ENCODE results near the gene LRRC45.

LRRC45 gene

DNA sequence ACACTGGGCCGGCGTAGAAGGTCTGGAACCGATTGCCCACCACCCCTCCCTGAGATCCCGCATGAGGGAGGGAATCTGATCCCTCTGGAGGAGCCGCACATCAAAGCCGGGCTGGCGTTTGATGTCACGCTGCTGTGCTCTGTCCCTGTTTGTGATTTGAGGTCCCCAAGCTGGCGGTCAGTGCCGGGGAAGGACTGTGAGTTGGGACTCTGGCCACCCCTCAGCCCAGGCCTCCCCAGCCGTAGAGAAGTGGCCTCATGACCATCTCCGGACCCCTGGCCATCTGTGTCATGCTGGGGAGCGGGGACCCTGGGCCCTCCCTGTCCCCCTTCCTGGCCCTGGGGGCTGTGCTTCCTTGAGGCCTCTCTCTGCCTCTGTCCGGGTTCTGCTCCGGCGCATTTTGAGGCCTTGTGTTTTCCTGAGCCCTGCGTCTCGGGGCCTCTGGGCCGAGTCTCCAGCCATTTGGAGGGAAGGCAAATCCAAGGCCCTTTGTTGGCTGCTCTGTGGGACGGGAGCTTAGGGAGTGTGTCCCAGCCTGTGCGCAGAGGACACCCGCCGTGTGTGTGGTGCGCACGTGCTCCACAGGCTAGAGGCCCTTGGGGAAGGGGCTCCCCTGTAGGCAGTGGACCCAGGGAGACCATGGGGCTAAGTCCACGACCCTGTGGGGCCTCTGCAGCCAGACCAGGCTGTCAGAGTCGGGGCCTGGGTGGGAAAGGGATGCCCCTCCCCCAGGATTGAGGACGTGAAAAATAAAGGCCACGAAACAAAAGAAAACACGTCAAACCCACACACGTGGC lies 30.6 kb upstream of the LRRC45 start:
- in situ Hi-C loops (cut with MboI; ENCODE audit: low pct_unique_long_range_greater_than_20kb, low sequenced_read_pairs), result no loop called here

GRCh38 chr17:81993729-81994592 lies 29.1 kb upstream of the LRRC45 start:
- in situ Hi-C loops (cut with MboI; ENCODE audit: low pct_unique_long_range_greater_than_20kb, low sequenced_read_pairs), result no loop called here
- DNase-seq, result no peak

More for the DNA sequence above, 30.6 kb upstream of the LRRC45 start:
- DNase-seq, result no peak

DNA sequence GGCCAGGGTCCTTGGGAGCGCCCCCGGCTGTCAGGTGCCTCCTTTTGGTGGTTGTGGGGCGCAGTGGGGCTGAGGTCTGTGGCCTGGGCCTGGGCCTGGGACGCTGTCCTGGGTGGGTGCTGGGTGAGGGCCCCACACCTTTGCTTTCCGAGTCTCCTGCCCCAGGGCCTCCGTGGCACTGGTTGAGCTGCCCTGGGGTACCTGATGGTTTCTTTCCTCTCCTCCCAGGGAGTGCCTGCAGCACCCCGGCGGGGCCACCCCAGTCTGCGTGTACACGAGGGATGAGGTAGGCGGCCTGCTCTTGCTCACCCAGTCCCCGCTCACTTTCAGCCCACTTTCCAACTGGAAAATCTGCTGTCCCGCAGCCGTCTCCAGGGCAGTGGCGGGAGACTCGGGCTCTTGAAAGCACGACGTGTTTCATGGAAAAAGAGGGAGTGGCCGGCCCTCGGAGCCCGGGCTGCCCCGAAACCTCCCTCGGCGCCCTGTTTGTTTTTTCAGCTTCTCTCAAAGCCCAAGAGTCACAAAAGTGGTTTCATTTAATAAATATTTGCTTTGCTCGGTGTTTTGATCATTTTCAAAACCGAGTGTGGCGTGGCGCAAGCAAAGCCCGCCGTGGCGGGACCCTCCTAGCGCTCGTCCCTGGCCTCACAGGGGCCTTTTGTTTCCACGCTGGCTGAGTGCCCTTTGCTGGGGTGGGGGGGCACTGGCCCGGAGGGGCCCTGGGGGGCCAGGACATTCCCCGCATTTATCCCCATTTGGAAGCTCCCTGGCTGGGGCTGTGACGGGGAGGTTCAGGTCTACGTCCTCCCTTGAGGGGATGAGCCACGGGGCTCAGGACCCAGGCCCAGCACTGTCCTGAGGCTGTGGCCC lies 28.3 kb upstream of the LRRC45 start:
- DNase-seq, result no peak
- in situ Hi-C loops (cut with MboI; ENCODE audit: low pct_unique_long_range_greater_than_20kb, low sequenced_read_pairs), result no loop called here

DNA sequence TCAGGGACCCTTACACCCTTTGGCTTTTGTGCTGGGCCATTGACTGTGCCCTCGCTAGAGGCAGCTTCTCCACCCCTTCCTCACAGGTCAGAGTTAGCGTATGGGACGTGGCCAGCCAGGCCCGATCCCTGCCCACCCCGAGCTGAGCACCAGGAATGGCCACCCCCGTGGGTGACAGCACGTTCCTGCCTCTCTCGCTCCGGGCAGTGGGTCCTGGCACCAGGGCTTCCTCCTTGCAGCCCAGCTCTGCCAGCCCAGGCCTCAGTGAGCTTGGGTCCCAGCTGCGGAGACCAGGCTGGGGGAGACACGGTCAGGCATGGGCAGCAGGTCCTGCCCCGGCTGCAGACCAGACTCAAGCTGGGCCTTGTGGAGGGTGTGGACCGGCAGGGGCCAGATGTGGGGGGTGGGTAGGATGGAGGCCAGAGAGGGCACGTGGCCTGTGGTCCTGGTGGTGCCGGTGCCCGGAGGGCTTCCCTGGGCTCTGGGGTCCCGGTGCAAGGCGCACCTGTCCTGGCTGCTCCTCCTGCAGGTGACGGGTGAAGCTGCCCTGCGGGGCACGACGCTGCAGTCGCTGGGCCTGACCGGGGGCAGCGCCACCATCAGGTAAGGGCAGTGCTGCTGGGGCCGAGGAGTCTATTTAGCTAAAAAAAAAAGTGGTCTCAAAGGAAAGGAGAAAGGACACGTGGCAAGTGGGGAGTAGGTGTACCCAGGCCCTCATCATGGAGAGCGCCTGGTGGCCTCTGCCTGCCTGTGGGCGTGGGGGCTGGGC lies 27.5 kb upstream of the LRRC45 start:
- in situ Hi-C loops (cut with MboI; ENCODE audit: low pct_unique_long_range_greater_than_20kb, low sequenced_read_pairs), result no loop called here

DNA sequence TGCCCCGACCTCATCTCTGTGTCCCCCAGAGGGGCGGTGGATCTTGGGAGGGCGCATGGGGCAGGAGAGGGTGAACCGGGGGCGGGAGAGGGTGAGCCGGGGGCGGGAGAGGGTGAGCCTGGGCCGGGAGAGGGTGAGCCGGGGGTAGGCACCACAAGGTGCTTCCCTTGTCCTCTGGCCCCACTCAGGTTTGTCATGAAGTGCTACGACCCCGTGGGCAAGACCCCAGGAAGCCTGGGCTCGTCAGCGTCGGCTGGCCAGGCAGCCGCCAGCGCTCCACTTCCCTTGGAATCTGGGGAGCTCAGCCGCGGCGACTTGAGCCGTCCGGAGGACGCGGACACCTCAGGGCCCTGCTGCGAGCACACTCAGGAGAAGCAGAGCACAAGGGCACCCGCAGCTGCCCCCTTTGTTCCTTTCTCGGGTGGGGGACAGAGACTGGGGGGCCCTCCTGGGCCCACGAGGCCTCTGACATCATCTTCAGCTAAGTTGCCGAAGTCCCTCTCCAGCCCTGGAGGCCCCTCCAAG lies 26.8 kb upstream of the LRRC45 start:
- no peak for DNase-seq
- in situ Hi-C loops (cut with MboI; ENCODE audit: low pct_unique_long_range_greater_than_20kb, low sequenced_read_pairs), result no loop called here

More for the DNA sequence above, 27.5 kb upstream of the LRRC45 start:
- DNase-seq, result no peak

DNA sequence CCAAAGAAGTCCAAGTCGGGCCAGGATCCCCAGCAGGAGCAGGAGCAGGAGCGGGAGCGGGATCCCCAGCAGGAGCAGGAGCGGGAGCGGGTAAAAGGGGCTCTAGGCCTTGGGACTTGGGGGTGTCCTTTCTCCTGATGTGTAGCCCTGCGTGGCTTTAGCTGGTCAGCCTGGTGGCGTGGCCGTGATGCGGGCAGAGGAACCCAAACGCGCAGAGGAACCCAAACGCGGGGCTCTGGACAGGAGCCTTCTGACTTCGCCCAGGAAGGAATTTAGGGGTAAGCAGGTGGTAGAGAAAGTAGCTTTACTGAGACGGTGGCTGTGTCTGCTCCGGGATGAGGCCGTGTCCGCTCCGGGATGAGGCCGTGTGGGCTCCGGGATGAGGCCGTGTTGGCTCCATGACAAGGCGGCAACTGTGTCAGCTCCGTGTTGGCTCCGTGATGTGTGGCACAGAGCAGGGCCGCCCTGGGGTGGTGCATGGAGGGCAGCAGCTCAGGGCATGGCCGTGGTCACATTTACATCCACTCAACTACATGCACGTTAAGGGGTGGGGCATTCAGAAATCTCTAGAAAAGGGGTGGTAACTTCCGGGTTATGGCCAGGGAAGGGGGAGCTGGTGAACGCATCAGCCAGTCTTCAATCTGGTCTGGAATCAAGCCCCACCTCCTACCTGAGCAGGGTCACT lies 26.2 kb upstream of the LRRC45 start:
- in situ Hi-C loops (cut with MboI; ENCODE audit: low pct_unique_long_range_greater_than_20kb, low sequenced_read_pairs), result no loop called here
- DNase-seq, result no peak

- no peak for DNase-seq
- in situ Hi-C loops (cut with MboI; ENCODE audit: low pct_unique_long_range_greater_than_20kb, low sequenced_read_pairs), result no loop called here
Observed at GRCh38 chr17:81998212-81998611, 24.9 kb upstream of the LRRC45 start.

DNA sequence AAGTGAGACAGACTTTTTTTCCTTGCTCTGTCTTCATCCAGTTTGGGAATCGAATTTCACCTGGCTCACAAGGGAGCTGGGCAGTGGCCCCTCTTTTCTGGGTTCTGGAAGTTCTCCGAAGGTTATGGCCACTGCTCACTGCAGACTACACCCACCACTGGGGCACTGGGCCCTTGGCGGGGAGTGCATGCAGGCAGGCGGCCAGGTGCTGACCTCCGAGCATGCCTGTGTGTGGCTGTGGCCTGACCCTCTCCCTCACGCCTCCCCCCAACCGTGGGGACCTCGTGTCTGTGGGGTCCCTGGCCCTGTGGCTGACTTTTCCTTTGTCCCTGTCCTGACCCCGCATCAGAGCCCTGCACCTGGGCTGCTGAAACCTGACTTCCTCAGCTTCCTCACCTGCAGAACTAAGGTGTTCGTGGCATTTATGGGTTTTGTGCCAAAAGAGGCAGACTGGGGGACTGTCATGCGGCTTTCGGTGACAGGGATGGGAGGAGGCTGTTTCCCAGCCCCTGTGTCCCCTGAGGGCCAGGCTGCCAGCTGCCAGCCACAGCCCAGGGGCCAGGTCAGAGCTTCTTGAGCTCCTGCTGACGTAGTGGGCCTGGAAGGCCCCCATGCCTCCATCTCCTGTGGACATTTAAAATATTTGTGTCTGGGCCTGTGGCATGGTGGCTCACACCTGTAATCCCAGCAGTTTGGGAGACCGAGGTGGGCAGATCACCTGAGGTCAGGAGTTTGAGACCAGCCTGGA lies 24.2 kb upstream of the LRRC45 start:
- no peak for DNase-seq
- in situ Hi-C loops (cut with MboI; ENCODE audit: low pct_unique_long_range_greater_than_20kb, low sequenced_read_pairs), result no loop called here

- DNase-seq, result no peak
- in situ Hi-C loops (cut with MboI; ENCODE audit: low pct_unique_long_range_greater_than_20kb, low sequenced_read_pairs), result no loop called here
Observed at GRCh38 chr17:81999587-81999975, 23.5 kb upstream of the LRRC45 start.

DNA sequence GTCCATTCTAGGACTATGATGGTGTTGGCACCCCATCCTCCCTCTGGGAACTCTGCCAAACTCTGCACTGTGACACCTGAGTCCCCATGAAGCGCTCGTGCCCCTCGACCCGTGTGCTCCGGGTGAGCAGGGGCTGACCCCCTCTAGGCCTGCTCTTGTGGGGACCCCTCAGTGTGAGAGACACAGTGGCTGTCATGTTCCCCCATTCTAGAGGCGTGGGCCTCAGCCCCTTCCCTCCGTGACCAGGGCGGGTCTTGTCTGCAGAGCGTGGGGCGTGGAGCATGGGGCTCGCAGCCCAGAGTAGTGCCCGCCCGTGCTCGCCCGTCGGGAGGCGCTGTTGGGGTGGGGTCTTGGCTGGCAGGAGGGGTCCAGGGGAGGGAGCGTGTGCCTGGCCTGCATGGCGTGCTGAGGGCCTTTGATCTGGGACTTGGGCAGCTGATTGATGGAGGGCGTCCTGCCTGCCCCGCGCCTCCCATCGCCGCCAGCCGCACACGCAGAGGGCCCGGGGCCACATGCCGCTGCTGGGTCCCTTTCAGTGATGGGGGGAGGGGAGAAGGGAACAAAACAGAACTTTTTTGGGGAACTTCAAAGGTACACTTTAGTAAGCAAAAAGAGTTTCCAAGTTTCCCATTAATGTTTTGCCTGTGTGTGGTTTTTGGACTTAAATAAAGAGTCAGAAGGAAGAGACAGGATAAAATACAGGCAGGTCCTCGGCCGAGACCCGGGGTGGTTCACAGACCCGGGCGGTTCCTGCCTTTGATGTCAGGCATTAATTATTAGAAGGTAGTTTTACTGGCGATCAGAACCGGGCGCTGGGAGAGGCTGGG lies 22.9 kb upstream of the LRRC45 start:
- in situ Hi-C loops (cut with MboI; ENCODE audit: low pct_unique_long_range_greater_than_20kb, low sequenced_read_pairs), result no loop called here
- DNase-seq, result no peak

GRCh38 chr17:82000803-82001570 lies 22.1 kb upstream of the LRRC45 start:
- in situ Hi-C loops (cut with MboI; ENCODE audit: low pct_unique_long_range_greater_than_20kb, low sequenced_read_pairs), result no loop called here
- DNase-seq, result no peak

GRCh38 chr17:82001571-82002056 lies 21.5 kb upstream of the LRRC45 start:
- in situ Hi-C loops (cut with MboI; ENCODE audit: low pct_unique_long_range_greater_than_20kb, low sequenced_read_pairs), result no loop called here
- DNase-seq, result no peak

- DNase-seq, result no peak
Observed at GRCh38 chr17:82003411-82004381, 19.4 kb upstream of the LRRC45 start.

GRCh38 chr17:82004517-82005455 lies 18.3 kb upstream of the LRRC45 start:
- no peak for DNase-seq
- in situ Hi-C loops (cut with MboI; ENCODE audit: low pct_unique_long_range_greater_than_20kb, low sequenced_read_pairs), result no loop called here

More at GRCh38 chr17:82003411-82004381, 19.4 kb upstream of the LRRC45 start:
- in situ Hi-C loops (cut with MboI; ENCODE audit: low pct_unique_long_range_greater_than_20kb, low sequenced_read_pairs), result no loop called here

Data from KBM-7 (cell line).